Measurements from ENCODE around the gene TOMM40. TPM values are rescaled to one million over a fixed set of nuclear protein-coding genes. Genes with fewer than 3 reads are reported as not detected.
"Not testable (repeated sequence)": the region's sequence is repeated elsewhere in the genome, so short reads cannot be mapped to it uniquely, and the experiment has no call there.

TOMM40 gene
- total RNA-seq, 2 experiments from 2014 or later = 25.4 to 26.8 TPM

- intact Hi-C loops (cut with DNase I, micrococcal nuclease) = no loop called here
- H3K27ac ChIP-seq (ENCODE audit: low read depth in 1 of 2, low read length in 2 of 2) = no peak overlapping the region
- Mint-ChIP-seq H3K4me3 (no peak overlapping the region), H3K27ac (no peak overlapping the region), H3K27me3 (peaks cover 56% of the 10 kb centered on the region), H3K4me1 (ENCODE audit: low read depth) (peaks cover 7% of the 10 kb centered on the region), H3K36me3 (ENCODE audit: low read depth) (peaks cover 5% of the 10 kb centered on the region), H3K9me3 (no peaks in the 10 kb centered on the region)
- peaks cover 17% of the 10 kb centered on the region for H3K4me1 ChIP-seq (ENCODE audit: insufficient read depth, low read length)
- DNase-seq = no peak
- peaks cover 2% of the 10 kb centered on the region for H3K36me3 ChIP-seq (ENCODE audit: insufficient read depth, low read length)
- peaks cover 27 to 31% of the 10 kb centered on the region in 2 experiments for H3K27me3 ChIP-seq (ENCODE audit: control insufficient read depth in 1 of 2, insufficient read depth in 2 of 2, low read length in 2 of 2)
- no peak for TF ChIP-seq CTCF (IDR thresholded peaks at IDR 0.05)
- H3K9me3 ChIP-seq (ENCODE audit: control insufficient read depth in 1 of 2, insufficient read depth in 1 of 2, low read length in 2 of 2) = peaks cover 0 to 5% of the 10 kb centered on the region in 2 experiments
- no peak overlapping the region for H3K4me3 ChIP-seq (ENCODE audit: low read length)
- ATAC-seq (ENCODE audit: poor library complexity) = no peak
- POLR2A ChIA-PET = interaction anchor here (1.6 kb wide), 1 partner anchor 94 kb away, joined by 3 read pairs; no protein-coding TSS in a partner anchor
- CTCF ChIA-PET = no interaction called here
Observed at GRCh38 chr19:44908074-44908835, 17.2 kb downstream of the TOMM40 start.

GRCh38 chr19:44908836-44909261, 17.8 kb downstream of the TOMM40 start:
- no peak overlapping the region for H3K4me3 ChIP-seq (ENCODE audit: low read length)
- peaks cover 62% of the 10 kb centered on the region for H3K27me3 Mint-ChIP-seq
- intact Hi-C loops (cut with DNase I, micrococcal nuclease) = no loop called here
- peaks cover 7% of the 10 kb centered on the region for H3K4me1 Mint-ChIP-seq (ENCODE audit: low read depth)
- H3K9me3 ChIP-seq (ENCODE audit: control insufficient read depth in 1 of 2, insufficient read depth in 1 of 2, low read length in 2 of 2) = peaks cover 0 to 5% of the 10 kb centered on the region in 2 experiments
- no peaks in the 10 kb centered on the region for H3K36me3 Mint-ChIP-seq (ENCODE audit: low read depth)
- H3K27ac ChIP-seq (ENCODE audit: low read depth in 1 of 2, low read length in 2 of 2) = no peak overlapping the region
- no peak overlapping the region for H3K27ac Mint-ChIP-seq
- H3K4me3 Mint-ChIP-seq = no peak overlapping the region
- peaks cover 14% of the 10 kb centered on the region for H3K4me1 ChIP-seq (ENCODE audit: insufficient read depth, low read length)
- H3K9me3 Mint-ChIP-seq = no peaks in the 10 kb centered on the region
- peaks cover 27 to 31% of the 10 kb centered on the region in 2 experiments for H3K27me3 ChIP-seq (ENCODE audit: control insufficient read depth in 1 of 2, insufficient read depth in 2 of 2, low read length in 2 of 2)
- ATAC-seq (ENCODE audit: poor library complexity) (no peak), DNase-seq (no peak)
- TF ChIP-seq CTCF (IDR thresholded peaks at IDR 0.05) = no peak
- H3K36me3 ChIP-seq (ENCODE audit: insufficient read depth, low read length) = no peaks in the 10 kb centered on the region
- ChIA-PET CTCF (no interaction called here), POLR2A (no interaction called here)

- intact Hi-C loops (cut with DNase I, micrococcal nuclease) = no loop called here
- ChIA-PET POLR2A (no interaction called here), CTCF (no interaction called here)
Observed at GRCh38 chr19:44909775-44910174, 18.7 kb downstream of the TOMM40 start.

GRCh38 chr19:44911896-44912295, 20.8 kb downstream of the TOMM40 start:
- POLR2A ChIA-PET; H3K4me1 Mint-ChIP-seq (ENCODE audit: low read depth); H3K9me3 ChIP-seq (ENCODE audit: control insufficient read depth in 1 of 2, insufficient read depth in 1 of 2, low read length in 2 of 2); H3K4me3 ChIP-seq (ENCODE audit: low read length); H3K36me3 Mint-ChIP-seq (ENCODE audit: low read depth); H3K9me3 Mint-ChIP-seq; DNase-seq; H3K4me3 Mint-ChIP-seq; H3K36me3 ChIP-seq (ENCODE audit: insufficient read depth, low read length); intact Hi-C loops (cut with DNase I, micrococcal nuclease); CTCF ChIA-PET; ATAC-seq (ENCODE audit: poor library complexity); H3K27ac ChIP-seq (ENCODE audit: low read depth in 1 of 2, low read length in 2 of 2); H3K27ac Mint-ChIP-seq: not testable (repeated sequence)
- H3K27me3 ChIP-seq (ENCODE audit: control insufficient read depth in 1 of 2, insufficient read depth in 2 of 2, low read length in 2 of 2) = peaks cover 16 to 18% of the 10 kb centered on the region in 2 experiments
- H3K4me1 ChIP-seq (ENCODE audit: insufficient read depth, low read length) = peaks cover 14% of the 10 kb centered on the region
- peaks cover 56% of the 10 kb centered on the region for H3K27me3 Mint-ChIP-seq

More at GRCh38 chr19:44909775-44910174, 18.7 kb downstream of the TOMM40 start:
- Histone ChIP-seq H3K27ac (ENCODE audit: low read depth in 1 of 2, low read length in 2 of 2) (no peak overlapping the region), H3K4me1 (ENCODE audit: insufficient read depth, low read length) (peaks cover 19% of the 10 kb centered on the region), H3K4me3 (ENCODE audit: low read length) (no peak overlapping the region), H3K36me3 (ENCODE audit: insufficient read depth, low read length) (no peaks in the 10 kb centered on the region), H3K9me3 (ENCODE audit: control insufficient read depth in 1 of 2, insufficient read depth in 1 of 2, low read length in 2 of 2) (peaks cover 0 to 5% of the 10 kb centered on the region in 2 experiments), H3K27me3 (ENCODE audit: control insufficient read depth in 1 of 2, insufficient read depth in 2 of 2, low read length in 2 of 2) (peaks cover 32 to 36% of the 10 kb centered on the region in 2 experiments)
- peaks cover 14% of the 10 kb centered on the region for H3K4me1 Mint-ChIP-seq (ENCODE audit: low read depth)
- no peaks in the 10 kb centered on the region for H3K36me3 Mint-ChIP-seq (ENCODE audit: low read depth)
- ATAC-seq (ENCODE audit: poor library complexity) (no peak), DNase-seq (peak in 1 of 14 experiments; percentile 2)
- TF ChIP-seq CTCF (IDR thresholded peaks at IDR 0.05) = no peak
- peaks cover 71% of the 10 kb centered on the region for H3K27me3 Mint-ChIP-seq
- no peak overlapping the region for H3K4me3 Mint-ChIP-seq
- no peaks in the 10 kb centered on the region for H3K9me3 Mint-ChIP-seq
- H3K27ac Mint-ChIP-seq = no peak overlapping the region
